Suprapubic skin (tissue), 4 donors: ENCODE measurements around the gene CERS3. TPM values are rescaled to one million over a fixed set of nuclear protein-coding genes. Genes with fewer than 3 reads are reported as not detected.

Source experiments
- DNase-seq, 2 donors: peaks; one replicate each; pipeline ENCODE4 v3.0.0-alpha.2; 2019; ENCODE audit warnings: low spot score in 2 of 2
- H3K27ac ChIP-seq: fragments of 200-600 bp; sonication (generic); one replicate; pipeline ENCODE4 v1.5.1; 2019
- H3K27me3 ChIP-seq: fragments of 200-600 bp; sonication (generic); one replicate; pipeline ENCODE4 v1.5.1; 2019
- H3K36me3 ChIP-seq: fragments of 200-600 bp; sonication (generic); one replicate; pipeline ENCODE4 v1.5.1; 2019
- H3K4me1 ChIP-seq: fragments of 200-600 bp; sonication (generic); one replicate; pipeline ENCODE4 v1.5.1; 2019
- H3K4me3 ChIP-seq: fragments of 200-600 bp; sonication (generic); one replicate; pipeline ENCODE4 v1.5.1; 2019; ENCODE audit warnings: mild to moderate bottlenecking
- H3K9me3 ChIP-seq: fragments of 200-600 bp; sonication (generic); one replicate; pipeline ENCODE4 v1.5.1; 2019
- EP300 ChIP-seq: sonication (generic); formaldehyde crosslinking; IDR thresholded peaks from one replicate; pipeline ENCODE4 v1.6.1; 2017; ENCODE audit warnings: antibody characterized with exemption
- POLR2A ChIP-seq, 2 donors: fragments of 450-650 bp; IDR thresholded peaks; one replicate each; pipeline ENCODE4 v1.6.1; 2017; ENCODE audit warnings: antibody characterized with exemption in 2 of 2, mild to moderate bottlenecking in 2 of 2, moderate library complexity in 2 of 2
- POLR2AphosphoS5 ChIP-seq, 3 donors: sonication (generic); formaldehyde crosslinking; IDR thresholded peaks; one replicate each; pipeline ENCODE4 v1.6.1; 2017; ENCODE audit warnings: antibody characterized with exemption in 3 of 3
- WGBS: methylation state at CpG from one replicate; pipeline ENCODE4 v1.1.5; 2018; 5-methylcytosine and 5-hydroxymethylcytosine counted together
- total RNA-seq, 4 donors: library from RNA; depleted of rRNA; stranded (reverse); fragments of >200 nt; gene quantifications; one replicate each; pipeline ENCODE4 v1.1.0, GENCODE V29; 2016
- TF ChIP-seq, protein P1 (sequence below), 2 donors: fragments of 200-600 bp in 1 of 2; fragments of 450-650 bp in 1 of 2; sonication (generic) in 1 of 2; IDR thresholded peaks; one replicate each; pipeline ENCODE4 v1.5.1; 2016 to 2019; ENCODE audit warnings: antibody characterized with exemption in 2 of 2, mild to moderate bottlenecking in 1 of 2, moderate library complexity in 1 of 2

Gene CERS3
- total RNA-seq, 4 donors from 2014 or later, result 106 to 151 (median 120) TPM

DNA sequence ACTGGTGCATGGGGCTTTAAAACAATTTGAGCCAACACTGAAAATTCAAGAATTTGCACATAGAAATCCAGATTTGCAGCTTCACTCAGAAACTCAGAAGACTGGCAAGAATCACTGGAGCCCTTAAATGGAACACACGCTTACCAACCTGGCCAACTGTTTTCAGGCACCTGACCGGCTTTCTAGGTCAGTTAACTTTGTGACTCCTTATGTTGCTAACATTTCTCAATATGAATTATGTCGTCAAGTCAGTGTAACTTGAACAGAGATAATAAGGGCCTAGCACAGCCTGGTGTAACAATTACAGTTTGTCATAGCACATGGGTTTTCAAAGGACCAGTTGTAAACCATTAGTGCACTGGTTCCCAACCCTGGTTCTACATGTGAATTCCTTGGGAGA is 6.8 kb downstream of the CERS3 start:
- DNase-seq, result no peak
- no peak overlapping the region for H3K27ac ChIP-seq
- H3K36me3 ChIP-seq, result peaks cover 8% of the 10 kb centered on the region
- peaks cover 23% of the 10 kb centered on the region for H3K4me1 ChIP-seq
- no peaks in the 10 kb centered on the region for H3K9me3 ChIP-seq
- H3K4me3 ChIP-seq, result no peak overlapping the region
- 91% methylated on average over 3 of the region's 3 CpGs for WGBS
- H3K27me3 ChIP-seq, result no peaks in the 10 kb centered on the region
- no peak for TF ChIP-seq EP300
- no peak for TF ChIP-seq POLR2AphosphoS5 (IDR thresholded peaks at IDR 0.05)
- TF ChIP-seq, protein P1, sequence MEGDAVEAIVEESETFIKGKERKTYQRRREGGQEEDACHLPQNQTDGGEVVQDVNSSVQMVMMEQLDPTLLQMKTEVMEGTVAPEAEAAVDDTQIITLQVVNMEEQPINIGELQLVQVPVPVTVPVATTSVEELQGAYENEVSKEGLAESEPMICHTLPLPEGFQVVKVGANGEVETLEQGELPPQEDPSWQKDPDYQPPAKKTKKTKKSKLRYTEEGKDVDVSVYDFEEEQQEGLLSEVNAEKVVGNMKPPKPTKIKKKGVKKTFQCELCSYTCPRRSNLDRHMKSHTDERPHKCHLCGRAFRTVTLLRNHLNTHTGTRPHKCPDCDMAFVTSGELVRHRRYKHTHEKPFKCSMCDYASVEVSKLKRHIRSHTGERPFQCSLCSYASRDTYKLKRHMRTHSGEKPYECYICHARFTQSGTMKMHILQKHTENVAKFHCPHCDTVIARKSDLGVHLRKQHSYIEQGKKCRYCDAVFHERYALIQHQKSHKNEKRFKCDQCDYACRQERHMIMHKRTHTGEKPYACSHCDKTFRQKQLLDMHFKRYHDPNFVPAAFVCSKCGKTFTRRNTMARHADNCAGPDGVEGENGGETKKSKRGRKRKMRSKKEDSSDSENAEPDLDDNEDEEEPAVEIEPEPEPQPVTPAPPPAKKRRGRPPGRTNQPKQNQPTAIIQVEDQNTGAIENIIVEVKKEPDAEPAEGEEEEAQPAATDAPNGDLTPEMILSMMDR (IDR thresholded peaks at IDR 0.05), result no peak
- TF ChIP-seq POLR2A (IDR thresholded peaks at IDR 0.05), result no peak

DNA sequence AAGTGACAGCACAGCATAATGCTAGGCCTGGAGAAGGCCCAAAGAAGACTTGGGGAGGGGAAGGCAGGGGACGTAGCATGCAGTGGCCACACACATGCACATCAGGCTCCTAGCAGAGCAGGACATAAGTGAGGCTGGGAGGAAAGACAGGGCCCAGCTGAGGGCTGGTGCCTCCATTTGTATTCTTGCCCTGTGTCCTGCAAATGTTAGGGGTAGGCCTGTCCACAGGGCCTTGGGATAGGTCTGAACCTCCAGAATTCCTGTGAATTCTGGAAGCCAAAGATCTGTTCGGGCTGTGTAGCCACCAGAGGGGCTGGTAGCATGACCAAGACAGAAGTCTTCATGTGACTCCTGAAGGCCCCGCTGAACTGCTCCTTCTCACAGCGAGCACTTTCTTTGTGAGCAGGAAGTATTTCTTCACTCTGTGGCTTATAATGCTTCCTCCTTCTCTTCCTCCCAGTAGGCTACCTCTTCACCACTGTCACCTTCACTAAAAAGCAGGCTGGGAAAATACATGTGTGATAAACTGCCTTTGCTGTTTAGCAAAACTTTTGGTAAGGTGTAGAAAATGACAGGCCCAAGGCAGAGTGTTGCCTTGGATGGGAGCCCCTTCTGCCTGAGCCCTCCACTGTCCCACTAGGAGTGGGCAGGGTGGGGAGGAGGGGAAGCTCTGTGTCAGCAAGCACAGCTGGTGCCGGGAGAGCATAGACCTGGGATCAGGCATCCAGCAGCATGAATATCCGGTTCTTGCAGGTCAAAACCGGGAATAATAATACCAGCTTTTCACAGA is 8.4 kb downstream of the CERS3 start:
- TF ChIP-seq, protein P1 (IDR thresholded peaks at IDR 0.05), result no peak
- TF ChIP-seq POLR2A (IDR thresholded peaks at IDR 0.05) (no peak), EP300 (no peak), POLR2AphosphoS5 (IDR thresholded peaks at IDR 0.05) (no peak)
- no peaks in the 10 kb centered on the region for H3K9me3 ChIP-seq
- WGBS, result 84% methylated on average over 6 of the region's 7 CpGs
- DNase-seq, result no peak
- no peak overlapping the region for H3K27ac ChIP-seq
- peaks cover 18% of the 10 kb centered on the region for H3K4me1 ChIP-seq
- no peaks in the 10 kb centered on the region for H3K27me3 ChIP-seq
- no peak overlapping the region for H3K4me3 ChIP-seq
- peaks cover 8% of the 10 kb centered on the region for H3K36me3 ChIP-seq

DNA sequence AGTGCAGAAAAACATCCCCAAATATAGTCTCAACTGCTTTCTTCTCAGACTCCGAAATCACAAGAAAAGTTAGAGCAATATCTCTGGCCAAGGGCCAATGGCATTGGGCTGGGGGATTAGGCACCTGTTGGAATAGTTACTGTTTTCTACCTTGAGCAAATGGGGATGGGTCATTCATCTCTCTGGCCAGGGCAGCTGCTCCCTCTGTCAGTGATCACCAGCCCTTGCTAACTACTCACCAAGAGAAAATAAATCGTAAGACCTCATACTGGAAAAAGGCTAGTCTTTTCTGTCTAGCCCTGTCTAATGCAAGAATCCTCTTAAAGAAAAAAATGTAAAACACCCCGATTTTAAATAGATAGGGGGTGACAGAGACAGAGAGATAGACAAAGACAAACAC is 10.9 kb downstream of the CERS3 start:
- TF ChIP-seq POLR2A (IDR thresholded peaks at IDR 0.05), result no peak
- no peak for TF ChIP-seq POLR2AphosphoS5 (IDR thresholded peaks at IDR 0.05)
- no peak for TF ChIP-seq EP300
- TF ChIP-seq, protein P1 (IDR thresholded peaks at IDR 0.05), result no peak
- 86% methylated on average over 3 of the region's 3 CpGs for WGBS
- Histone ChIP-seq H3K4me3 (no peak overlapping the region), H3K4me1 (peaks cover 12% of the 10 kb centered on the region), H3K27ac (no peak overlapping the region), H3K27me3 (no peaks in the 10 kb centered on the region), H3K9me3 (no peaks in the 10 kb centered on the region), H3K36me3 (peaks cover 8% of the 10 kb centered on the region)
- DNase-seq, result no peak

DNA sequence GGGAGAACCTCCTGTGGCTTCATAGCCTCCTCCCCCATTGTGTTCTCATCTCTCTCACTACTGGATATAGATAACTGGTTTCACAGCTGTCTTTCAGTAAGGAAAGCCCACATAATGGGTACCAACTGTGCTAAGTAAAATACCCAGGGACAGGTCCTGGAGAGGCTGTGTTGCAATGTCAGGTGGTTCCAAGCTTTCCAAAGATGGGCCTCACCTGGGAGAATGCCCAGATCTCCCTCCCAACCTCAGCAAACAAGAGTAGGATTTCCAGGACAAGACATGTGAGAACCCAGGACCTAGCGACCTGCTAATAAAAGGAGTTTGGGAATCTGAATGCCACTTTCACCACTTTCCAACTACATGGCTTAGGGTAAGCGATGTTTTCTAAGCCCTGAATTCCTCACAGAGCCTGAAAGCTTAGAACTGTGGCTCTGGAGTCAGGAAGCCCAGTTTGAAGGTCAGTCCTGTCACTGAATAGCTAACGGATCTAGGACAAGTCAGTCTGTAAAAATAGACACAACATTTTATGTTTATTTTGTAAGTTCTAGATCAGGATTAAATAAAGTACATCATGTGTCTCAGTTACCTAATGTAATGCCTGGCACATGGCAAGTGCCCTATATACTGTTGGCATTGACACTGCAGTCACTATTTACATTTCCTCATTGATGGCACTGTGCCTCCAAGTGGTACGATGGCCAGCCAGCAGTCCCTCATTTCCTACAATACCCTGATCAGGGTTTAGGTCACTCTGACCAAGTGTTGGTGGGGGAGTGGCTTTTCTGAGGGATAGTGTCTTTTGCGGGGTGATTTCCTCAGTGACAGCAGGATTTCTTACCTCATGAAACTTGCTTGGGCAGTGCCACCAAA is 11.9 kb downstream of the CERS3 start:
- Histone ChIP-seq H3K9me3 (no peaks in the 10 kb centered on the region), H3K27ac (no peak overlapping the region), H3K36me3 (peaks cover 8% of the 10 kb centered on the region), H3K4me1 (peaks cover 12% of the 10 kb centered on the region), H3K4me3 (no peak overlapping the region), H3K27me3 (no peaks in the 10 kb centered on the region)
- 53% methylated on average over 5 of the region's 5 CpGs for WGBS
- TF ChIP-seq, protein P1 (IDR thresholded peaks at IDR 0.05), result no peak
- no peak for TF ChIP-seq EP300
- no peak for TF ChIP-seq POLR2A (IDR thresholded peaks at IDR 0.05)
- TF ChIP-seq POLR2AphosphoS5 (IDR thresholded peaks at IDR 0.05), result no peak
- DNase-seq, result no peak

DNA sequence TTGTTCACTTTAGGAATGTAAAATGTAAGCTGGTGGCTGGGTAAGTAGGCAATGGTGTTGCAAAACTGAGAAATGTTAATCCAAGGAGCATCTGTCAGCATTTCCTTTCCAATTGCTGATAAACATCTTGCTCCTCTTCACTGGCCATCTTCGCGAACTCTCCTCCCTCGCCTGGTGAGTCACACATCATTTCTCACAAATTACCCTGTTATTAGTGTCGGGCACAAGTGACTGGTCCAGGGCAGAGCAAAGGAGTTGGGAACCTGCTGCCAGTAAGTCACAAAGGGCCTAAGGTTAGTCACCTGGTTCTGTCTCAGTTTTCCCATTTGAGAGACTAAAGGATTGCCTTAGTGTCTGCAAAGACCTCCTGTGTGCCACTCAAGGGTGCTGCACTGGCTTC is 13.0 kb downstream of the CERS3 start:
- TF ChIP-seq POLR2AphosphoS5 (IDR thresholded peaks at IDR 0.05), result no peak
- no peak for TF ChIP-seq EP300
- TF ChIP-seq POLR2A (IDR thresholded peaks at IDR 0.05), result no peak
- TF ChIP-seq, protein P1 (IDR thresholded peaks at IDR 0.05), result no peak
- no peak overlapping the region for H3K27ac ChIP-seq
- H3K4me3 ChIP-seq, result no peak overlapping the region
- no peaks in the 10 kb centered on the region for H3K9me3 ChIP-seq
- H3K27me3 ChIP-seq, result no peaks in the 10 kb centered on the region
- 55% methylated on average over 4 of the region's 4 CpGs for WGBS
- peaks cover 8% of the 10 kb centered on the region for H3K36me3 ChIP-seq
- peaks cover 12% of the 10 kb centered on the region for H3K4me1 ChIP-seq
- no peak for DNase-seq
